Activated T-helper 1 cell treated with anti-CD3 and anti-CD28 coated beads, Interleukin-12 subunit alpha, Interleukin-12 subunit beta, Interleukin-2, Interleukin-4 antibody, amounts not matched to agents 30 ng/mL and 10 ng/mL and 1 ng/mL, durations not matched to agents 14 hours and 24 hours and 36 hours (primary cell): Measurements from ENCODE around the gene SAMHD1. TPM values are rescaled to one million over a fixed set of nuclear protein-coding genes. Genes with fewer than 3 reads are reported as not detected.

Experiments used
- DNase-seq: peaks from one replicate; pipeline ENCODE4 v3.0.0; 2021; ENCODE audit warnings: low spot score
- H3K27ac Mint-ChIP-seq: one replicate; pipeline ENCODE4 v1.8.0; 2021; ENCODE audit warnings: mild to moderate bottlenecking, mixed read lengths
- H3K27me3 Mint-ChIP-seq: one replicate; pipeline ENCODE4 v1.8.0; 2022; ENCODE audit warnings: mild to moderate bottlenecking, moderate library complexity, mixed read lengths; ENCODE audit not compliant: insufficient read depth
- H3K36me3 Mint-ChIP-seq: one replicate; pipeline ENCODE4 v1.8.0; 2021; ENCODE audit warnings: low read depth, mixed read lengths
- H3K4me1 Mint-ChIP-seq: one replicate; pipeline ENCODE4 v1.8.0; 2021; ENCODE audit warnings: low read depth, mixed read lengths
- H3K4me3 Mint-ChIP-seq: one replicate; pipeline ENCODE4 v1.8.0; 2021; ENCODE audit warnings: mild to moderate bottlenecking, moderate library complexity, mixed read lengths
- H3K9me3 Mint-ChIP-seq: one replicate; pipeline ENCODE4 v1.8.0; 2021; ENCODE audit warnings: mixed read lengths
- intact Hi-C: fragments of 100-400 bp; cut with micrococcal nuclease; formaldehyde crosslinking; loops from one replicate; pipeline ENCODE4 v1.15.1; 2024
- total RNA-seq: library from RNA; stranded (reverse); gene quantifications from 2 replicates; pipeline ENCODE4 v1.2.3, GENCODE V29; 2022

SAMHD1 gene
- total RNA-seq, 1 donor from 2014 or later = 55.0 TPM

DNA sequence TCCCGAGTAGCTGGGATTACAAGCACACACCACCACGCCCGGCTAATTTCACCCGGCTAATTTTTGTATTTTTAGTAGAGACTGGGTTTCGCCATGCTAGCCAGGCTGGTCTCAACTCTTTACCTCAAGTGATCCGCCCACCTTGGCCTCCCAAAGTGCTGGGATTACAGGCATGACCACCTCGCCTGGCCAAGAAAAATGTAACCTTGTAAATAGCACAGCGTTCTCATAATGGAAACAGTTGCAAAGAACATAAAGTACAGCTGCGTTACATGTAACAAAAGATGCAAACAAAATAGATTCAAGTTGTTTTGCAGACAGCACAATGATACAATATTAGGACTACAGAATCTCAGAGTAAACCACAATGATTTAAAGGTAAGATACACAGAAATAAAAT, 60.9 kb downstream of the SAMHD1 start:
- Mint-ChIP-seq H3K27me3 (no peaks in the 10 kb centered on the region), H3K4me1 (peaks cover 19% of the 10 kb centered on the region), H3K27ac (no peak overlapping the region), H3K36me3 (peaks cover 33% of the 10 kb centered on the region), H3K9me3 (no peaks in the 10 kb centered on the region), H3K4me3 (no peak overlapping the region)
- intact Hi-C loops = no loop called here
- DNase-seq = no peak

DNA sequence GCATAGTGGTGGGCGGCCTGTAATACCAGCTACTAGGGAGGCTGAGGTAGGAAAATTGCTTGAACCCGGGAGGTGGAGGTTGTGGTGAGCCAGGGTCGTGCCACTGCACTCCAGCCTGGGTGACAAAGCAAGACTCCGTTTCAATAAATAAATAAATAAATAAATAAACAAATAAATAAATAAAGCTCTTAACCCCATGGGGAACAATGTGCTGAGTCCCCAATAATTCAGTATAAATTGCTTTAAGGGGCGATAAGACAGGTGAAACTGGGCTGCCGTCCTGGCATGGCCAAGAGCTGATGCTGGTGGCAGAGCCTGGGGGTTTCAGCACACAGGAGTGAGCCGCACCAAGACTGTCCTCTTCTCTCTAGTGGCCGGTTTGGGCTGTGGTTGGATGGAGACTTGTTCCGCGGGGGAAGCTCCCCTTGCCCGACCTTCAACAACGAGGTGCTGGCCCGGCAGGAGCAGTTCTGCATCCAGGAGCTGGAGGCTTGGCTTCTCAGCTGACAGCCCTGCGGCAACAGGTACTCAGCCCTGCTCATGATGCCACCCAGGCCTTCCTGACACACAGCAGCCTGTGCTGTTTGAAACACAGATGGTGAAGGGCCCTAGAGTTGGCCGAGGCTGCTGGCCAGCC, 62.5 kb downstream of the SAMHD1 start:
- Mint-ChIP-seq H3K9me3 (no peaks in the 10 kb centered on the region), H3K4me1 (peaks cover 19% of the 10 kb centered on the region), H3K27ac (no peak overlapping the region), H3K27me3 (no peaks in the 10 kb centered on the region), H3K36me3 (peaks cover 28% of the 10 kb centered on the region), H3K4me3 (no peak overlapping the region)
- intact Hi-C loops = loop anchor here (10.0 kb wide), 1 partner anchor 244 kb away; the partner anchor contains the start of gene SLA2
- DNase-seq = no peak

DNA sequence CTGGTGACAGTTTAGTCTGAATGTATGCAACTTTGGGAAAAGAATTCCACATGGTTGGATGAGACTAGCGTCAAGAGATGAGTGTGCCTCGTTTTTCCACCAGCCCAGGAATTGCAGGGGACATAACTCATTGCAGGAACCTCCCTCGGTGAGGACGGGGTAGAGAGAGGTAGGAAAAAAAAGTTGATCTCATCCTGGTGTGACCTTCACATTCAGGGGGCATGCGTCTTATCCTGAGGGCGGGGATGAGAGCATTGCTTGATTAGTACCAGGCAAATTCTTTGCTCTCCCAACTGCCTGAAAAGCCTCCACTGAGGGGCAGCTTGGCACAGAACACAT, 63.8 kb downstream of the SAMHD1 start:
- intact Hi-C loops = loop anchor here (1.0 to 10.0 kb wide), 4 partner anchors 53 to 243 kb away; partner anchors contain the start of gene SLA2
- DNase-seq = no peak
- Mint-ChIP-seq H3K27me3 (no peaks in the 10 kb centered on the region), H3K4me3 (no peak overlapping the region), H3K4me1 (peaks cover 19% of the 10 kb centered on the region), H3K27ac (no peak overlapping the region), H3K9me3 (no peaks in the 10 kb centered on the region), H3K36me3 (peaks cover 22% of the 10 kb centered on the region)

DNA sequence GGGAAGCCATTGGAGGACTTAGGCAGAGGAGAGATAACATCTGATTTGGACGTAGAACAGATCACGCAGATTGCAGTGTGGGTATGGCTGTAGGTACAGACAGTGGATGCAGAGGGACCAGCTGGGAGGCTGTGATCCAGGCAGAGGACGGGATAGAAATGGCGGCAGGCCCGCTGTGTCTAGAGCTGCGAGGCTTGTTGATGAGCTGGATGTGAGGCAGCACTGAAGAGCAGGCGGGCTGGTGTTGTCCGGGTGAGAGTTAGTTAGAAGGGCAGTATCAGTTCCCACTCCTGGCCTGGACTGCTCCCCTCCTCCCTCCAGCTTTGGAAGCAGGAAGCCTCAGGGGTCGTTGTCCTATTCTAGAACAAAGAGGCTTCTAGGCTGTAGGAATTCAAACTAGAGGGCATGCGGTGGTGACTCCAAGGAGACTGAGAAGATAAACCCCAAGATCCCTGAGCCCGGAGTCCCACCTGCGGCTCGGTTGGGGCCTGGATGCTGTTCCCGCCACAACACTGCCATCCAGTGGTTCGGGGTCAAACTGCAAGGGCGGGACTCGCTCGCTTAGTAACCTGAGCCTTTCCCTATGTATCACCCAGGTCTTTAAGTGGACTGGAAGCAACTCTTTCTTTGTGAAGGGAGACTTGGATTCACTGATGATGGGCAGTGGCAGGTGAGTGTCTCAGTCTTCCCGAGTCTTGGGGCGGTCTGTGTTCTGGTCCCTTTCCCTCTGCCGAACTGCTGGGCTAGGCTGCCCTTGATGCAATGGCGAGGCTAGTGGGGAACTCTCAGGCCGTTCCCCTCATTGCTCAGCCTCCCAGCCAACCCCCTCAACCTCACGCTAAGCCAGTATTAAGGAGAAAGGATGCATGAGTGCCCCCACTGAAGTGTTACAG, 64.4 kb downstream of the SAMHD1 start:
- intact Hi-C loops = loop anchor here (1.0 to 10.0 kb wide), 4 partner anchors 52 to 242 kb away; partner anchors contain the start of gene SLA2

DNA sequence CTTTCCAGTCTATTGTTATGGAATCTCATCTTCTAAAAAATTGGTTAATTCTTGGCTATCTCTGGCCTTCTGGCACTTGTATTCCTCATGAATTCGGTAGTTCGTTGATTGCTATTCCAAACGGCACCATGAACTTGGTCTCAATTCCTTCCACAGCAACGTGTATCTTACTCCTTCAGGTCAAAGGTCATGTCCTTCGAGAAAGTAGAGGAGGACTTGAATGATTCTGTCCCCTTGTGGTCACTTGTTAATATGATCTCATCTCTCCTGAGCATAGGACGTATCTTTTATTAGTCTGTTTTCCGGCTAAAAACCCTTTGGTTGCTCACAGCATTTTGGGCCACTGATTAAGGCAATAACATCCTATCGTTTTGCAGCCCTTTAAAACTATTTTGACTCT, 66.2 kb downstream of the SAMHD1 start:
- peaks cover 14% of the 10 kb centered on the region for H3K4me1 Mint-ChIP-seq
- H3K27ac Mint-ChIP-seq = no peak overlapping the region
- no peak for DNase-seq
- no peak overlapping the region for H3K4me3 Mint-ChIP-seq
- H3K9me3 Mint-ChIP-seq = no peaks in the 10 kb centered on the region
- no peaks in the 10 kb centered on the region for H3K27me3 Mint-ChIP-seq
- intact Hi-C loops = loop anchor here (10.0 kb wide), 1 partner anchor 241 kb away; the partner anchor contains the start of gene SLA2
- H3K36me3 Mint-ChIP-seq = peaks cover 9% of the 10 kb centered on the region

More for the DNA sequence above, 64.4 kb downstream of the SAMHD1 start:
- H3K36me3 Mint-ChIP-seq = peaks cover 17% of the 10 kb centered on the region
- no peak overlapping the region for H3K4me3 Mint-ChIP-seq
- H3K4me1 Mint-ChIP-seq = peaks cover 17% of the 10 kb centered on the region
- no peaks in the 10 kb centered on the region for H3K27me3 Mint-ChIP-seq
- no peaks in the 10 kb centered on the region for H3K9me3 Mint-ChIP-seq
- DNase-seq = peak; percentile 65
- peak overlapping the region; percentile 0 for H3K27ac Mint-ChIP-seq

DNA sequence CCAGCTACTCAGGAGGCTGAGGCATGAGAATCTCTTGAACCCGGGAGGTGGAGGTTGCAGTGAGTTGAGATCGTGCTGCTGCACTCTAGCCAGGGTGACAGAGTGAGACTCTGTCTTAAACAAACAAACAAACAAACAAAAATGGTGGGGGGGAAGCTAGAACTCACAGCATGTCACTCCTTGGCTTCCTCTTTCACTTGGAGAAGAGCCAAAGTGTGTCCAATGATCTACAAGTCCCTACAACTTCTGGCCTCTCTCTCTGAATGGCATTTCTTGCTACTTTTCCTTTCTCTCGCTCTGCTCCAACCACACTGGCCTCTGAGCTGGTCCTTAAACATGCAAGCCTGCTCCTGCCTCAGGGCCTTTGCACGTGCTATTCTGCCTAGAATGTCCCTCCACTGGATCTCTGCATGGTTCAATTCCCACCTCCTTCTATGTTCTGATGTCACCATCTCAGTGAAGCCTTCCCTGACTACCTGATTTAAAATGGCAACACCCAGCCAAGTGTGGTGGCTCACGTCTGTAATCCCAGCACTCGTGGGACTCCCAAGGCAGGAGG, 67.5 kb downstream of the SAMHD1 start:
- intact Hi-C loops = loop anchor here (10.0 kb wide), 1 partner anchor 239 kb away; the partner anchor contains the start of gene SLA2
- peaks cover 14% of the 10 kb centered on the region for H3K4me1 Mint-ChIP-seq
- no peaks in the 10 kb centered on the region for H3K9me3 Mint-ChIP-seq
- no peaks in the 10 kb centered on the region for H3K27me3 Mint-ChIP-seq
- H3K27ac Mint-ChIP-seq = no peak overlapping the region
- peaks cover 2% of the 10 kb centered on the region for H3K36me3 Mint-ChIP-seq
- H3K4me3 Mint-ChIP-seq = no peak overlapping the region
- no peak for DNase-seq

DNA sequence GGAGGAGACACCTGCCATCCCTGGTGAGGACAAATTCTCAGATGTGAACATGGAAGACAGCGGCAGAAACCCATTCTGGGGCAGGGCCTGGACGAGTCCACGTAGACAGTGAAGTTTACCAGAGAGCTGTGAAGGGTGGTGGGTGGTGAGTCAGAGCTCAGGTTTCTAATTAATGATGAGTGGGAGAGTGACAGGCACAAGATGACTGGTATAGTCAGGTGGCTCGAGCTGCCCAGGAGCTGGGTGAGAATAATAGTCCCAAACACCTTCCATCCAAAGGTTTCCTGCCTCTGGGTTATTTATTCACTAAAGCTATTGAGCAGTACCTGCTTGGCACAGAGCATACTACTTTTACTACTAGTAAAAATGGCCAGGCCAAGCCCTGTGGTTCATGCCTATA, 69.6 kb downstream of the SAMHD1 start:
- peaks cover 4% of the 10 kb centered on the region for H3K4me1 Mint-ChIP-seq
- DNase-seq = no peak
- H3K36me3 Mint-ChIP-seq = peaks cover 2% of the 10 kb centered on the region
- no peak overlapping the region for H3K4me3 Mint-ChIP-seq
- no peaks in the 10 kb centered on the region for H3K9me3 Mint-ChIP-seq
- H3K27ac Mint-ChIP-seq = no peak overlapping the region
- no peaks in the 10 kb centered on the region for H3K27me3 Mint-ChIP-seq
- intact Hi-C loops = loop anchor here (10.0 kb wide), 1 partner anchor 237 kb away; the partner anchor contains the start of gene SLA2

DNA sequence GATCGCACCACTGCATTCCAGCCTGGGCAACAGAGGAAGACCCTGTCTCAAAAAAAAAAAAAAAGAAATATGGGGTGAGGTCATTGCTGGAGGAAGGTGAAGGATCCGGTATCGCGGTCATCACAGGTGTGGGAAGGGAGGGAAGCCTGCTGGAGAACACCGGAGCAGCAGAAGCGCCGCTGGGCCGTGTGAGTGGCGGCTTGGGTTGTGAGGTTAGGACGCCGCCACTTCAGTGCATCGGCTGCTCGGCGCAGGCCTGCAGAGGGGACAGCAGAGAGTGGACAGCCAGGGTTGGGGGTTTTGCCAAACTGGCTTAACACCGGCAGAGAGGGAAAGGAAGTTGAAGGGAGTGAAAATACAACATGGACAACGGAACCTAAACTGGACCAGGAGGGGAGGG, 70.2 kb downstream of the SAMHD1 start:
- H3K9me3 Mint-ChIP-seq = no peaks in the 10 kb centered on the region
- no peak overlapping the region for H3K27ac Mint-ChIP-seq
- peaks cover 2% of the 10 kb centered on the region for H3K36me3 Mint-ChIP-seq
- no peak for DNase-seq
- no peaks in the 10 kb centered on the region for H3K4me1 Mint-ChIP-seq
- H3K4me3 Mint-ChIP-seq = no peak overlapping the region
- no peaks in the 10 kb centered on the region for H3K27me3 Mint-ChIP-seq
- intact Hi-C loops = loop anchor here (10.0 kb wide), 1 partner anchor 237 kb away; the partner anchor contains the start of gene SLA2

DNA sequence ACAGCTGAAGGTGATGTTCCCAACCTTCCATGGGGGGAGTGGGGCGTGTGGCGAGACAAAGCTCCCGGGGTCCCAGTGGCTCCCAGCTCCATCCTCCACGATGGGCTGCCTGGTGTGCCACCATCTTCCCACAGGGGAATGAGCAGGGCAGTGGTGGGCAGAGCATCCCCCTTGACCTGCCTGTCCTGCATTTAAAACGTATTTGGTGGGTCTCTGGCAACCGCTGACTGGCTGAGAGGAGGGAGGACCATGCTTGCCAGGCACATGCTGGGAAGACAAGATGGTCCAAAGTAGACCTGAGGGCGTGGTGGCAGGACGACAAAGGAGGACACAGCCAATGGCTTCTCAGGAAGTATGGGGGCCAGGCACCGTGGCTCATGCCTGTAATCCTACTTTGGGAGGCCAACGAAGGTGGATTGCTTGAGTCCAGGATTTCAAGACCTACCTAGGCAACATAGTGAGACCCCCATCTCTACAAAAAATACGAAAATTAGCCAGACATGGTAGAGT, 70.7 kb downstream of the SAMHD1 start:
- no peak overlapping the region for H3K27ac Mint-ChIP-seq
- no peak for DNase-seq
- H3K27me3 Mint-ChIP-seq = no peaks in the 10 kb centered on the region
- H3K4me3 Mint-ChIP-seq = no peak overlapping the region
- H3K36me3 Mint-ChIP-seq = peaks cover 3% of the 10 kb centered on the region
- no peaks in the 10 kb centered on the region for H3K4me1 Mint-ChIP-seq
- intact Hi-C loops = loop anchor here (10.0 kb wide), 1 partner anchor 236 kb away; the partner anchor contains the start of gene SLA2
- no peaks in the 10 kb centered on the region for H3K9me3 Mint-ChIP-seq

DNA sequence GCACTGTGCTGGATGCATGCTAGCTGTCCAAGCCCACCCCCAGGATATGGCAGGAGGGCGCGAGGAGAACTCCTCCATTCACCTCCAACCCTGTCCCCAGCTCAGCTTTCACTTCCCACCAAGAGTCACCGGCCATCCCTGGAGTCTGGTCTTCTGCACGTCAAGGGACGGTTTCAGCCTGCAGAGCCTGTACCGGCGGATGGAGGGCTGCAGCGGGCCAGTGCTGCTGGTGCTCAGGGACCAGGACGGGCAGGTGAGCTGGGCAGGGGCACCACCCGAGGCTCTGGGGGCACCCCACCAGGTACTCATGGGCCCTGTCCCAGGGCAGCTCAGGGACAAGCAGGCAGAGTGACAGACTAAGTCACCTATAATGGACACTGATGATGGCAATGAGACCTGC, 72.6 kb downstream of the SAMHD1 start:
- peaks cover 3% of the 10 kb centered on the region for H3K36me3 Mint-ChIP-seq
- DNase-seq = no peak
- H3K27ac Mint-ChIP-seq = no peak overlapping the region
- no peaks in the 10 kb centered on the region for H3K27me3 Mint-ChIP-seq
- H3K4me3 Mint-ChIP-seq = no peak overlapping the region
- H3K4me1 Mint-ChIP-seq = no peaks in the 10 kb centered on the region
- no peaks in the 10 kb centered on the region for H3K9me3 Mint-ChIP-seq
- intact Hi-C loops = no loop called here

DNA sequence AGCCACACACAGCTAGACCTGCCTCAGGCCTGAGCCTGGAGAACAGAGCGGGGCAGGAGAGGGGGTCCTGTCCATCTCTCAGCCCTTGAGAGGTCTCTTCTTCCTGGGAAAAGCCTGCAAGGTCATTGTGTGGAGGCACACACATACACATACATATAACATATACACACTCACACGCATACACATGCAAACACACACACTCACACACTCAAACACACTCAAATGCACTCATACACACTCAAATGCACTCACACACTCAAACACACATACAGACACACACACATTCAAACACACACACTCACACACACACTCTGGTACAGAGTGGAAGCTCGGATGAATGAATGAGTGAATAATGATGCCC, 75.1 kb downstream of the SAMHD1 start:
- intact Hi-C loops = no loop called here
- H3K36me3 Mint-ChIP-seq = peaks cover 3% of the 10 kb centered on the region
- no peak overlapping the region for H3K27ac Mint-ChIP-seq
- no peak for DNase-seq
- no peaks in the 10 kb centered on the region for H3K4me1 Mint-ChIP-seq
- H3K9me3 Mint-ChIP-seq = no peaks in the 10 kb centered on the region
- no peak overlapping the region for H3K4me3 Mint-ChIP-seq
- no peaks in the 10 kb centered on the region for H3K27me3 Mint-ChIP-seq

DNA sequence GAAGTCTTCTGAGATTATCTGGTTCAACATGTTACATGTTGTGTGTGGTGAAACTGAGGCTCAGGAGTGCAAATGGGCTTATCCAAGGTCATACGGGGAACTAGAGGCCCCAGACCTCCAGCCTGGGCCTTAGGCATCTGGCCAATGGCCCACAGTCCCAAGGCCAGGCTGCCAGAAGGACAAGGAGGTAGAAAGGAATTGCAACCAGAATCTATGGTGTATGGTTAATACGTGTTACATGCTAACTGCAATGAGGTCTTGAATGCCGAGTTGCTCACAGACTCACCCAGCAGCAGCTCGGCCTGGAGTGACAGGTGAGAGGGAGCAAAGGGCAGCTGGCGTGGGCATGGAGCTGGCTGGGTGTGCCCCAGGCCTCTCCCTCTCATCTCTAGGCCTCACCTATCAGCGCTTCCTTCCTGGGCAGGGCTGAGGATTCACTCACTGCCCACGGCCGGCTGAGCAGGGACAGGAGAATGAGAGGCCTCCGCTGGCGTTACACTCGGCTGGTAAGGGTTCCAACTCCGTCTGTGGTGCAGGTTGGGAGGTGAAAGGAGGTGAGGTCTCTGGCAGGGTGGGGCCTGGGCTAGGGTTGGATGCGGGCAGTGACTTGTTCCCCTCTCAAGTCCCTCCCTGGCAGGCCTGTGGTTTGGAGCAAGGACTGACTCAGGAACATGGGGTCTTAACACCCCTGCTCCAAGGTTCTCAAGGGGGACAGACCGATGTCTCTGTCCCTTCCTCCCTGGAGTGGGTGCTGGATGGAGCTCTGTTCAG, 75.6 kb downstream of the SAMHD1 start, which contains the start of gene TLDC2:
Gene TLDC2, plus strand, starts transcription at position 437 of the 771 bp plus-strand sequence. Its CDS starts 37 bp downstream, at position 474.
- Mint-ChIP-seq H3K4me3 (no peak within 1 kb of the TSS), H3K27ac (no peak within 1 kb of the TSS)

More for the DNA sequence above, 75.6 kb downstream of the SAMHD1 start, which contains the start of gene TLDC2:
- H3K27me3 Mint-ChIP-seq = no peaks in the 10 kb centered on the region
- DNase-seq = no peak
- no peaks in the 10 kb centered on the region for H3K4me1 Mint-ChIP-seq
- intact Hi-C loops = no loop called here
- no peaks in the 10 kb centered on the region for H3K9me3 Mint-ChIP-seq
- H3K36me3 Mint-ChIP-seq = peaks cover 3% of the 10 kb centered on the region
